ENCODE results near the gene PLIN4. TPM values are rescaled to one million over a fixed set of nuclear protein-coding genes. Genes with fewer than 3 reads are reported as not detected.
A peak's percentile ranks its signal among the peaks of the same experiment; 100 is the strongest.

Gene PLIN4
- total RNA-seq, 2 donors from 2014 or later = 0.47 to 6.3 TPM

DNA sequence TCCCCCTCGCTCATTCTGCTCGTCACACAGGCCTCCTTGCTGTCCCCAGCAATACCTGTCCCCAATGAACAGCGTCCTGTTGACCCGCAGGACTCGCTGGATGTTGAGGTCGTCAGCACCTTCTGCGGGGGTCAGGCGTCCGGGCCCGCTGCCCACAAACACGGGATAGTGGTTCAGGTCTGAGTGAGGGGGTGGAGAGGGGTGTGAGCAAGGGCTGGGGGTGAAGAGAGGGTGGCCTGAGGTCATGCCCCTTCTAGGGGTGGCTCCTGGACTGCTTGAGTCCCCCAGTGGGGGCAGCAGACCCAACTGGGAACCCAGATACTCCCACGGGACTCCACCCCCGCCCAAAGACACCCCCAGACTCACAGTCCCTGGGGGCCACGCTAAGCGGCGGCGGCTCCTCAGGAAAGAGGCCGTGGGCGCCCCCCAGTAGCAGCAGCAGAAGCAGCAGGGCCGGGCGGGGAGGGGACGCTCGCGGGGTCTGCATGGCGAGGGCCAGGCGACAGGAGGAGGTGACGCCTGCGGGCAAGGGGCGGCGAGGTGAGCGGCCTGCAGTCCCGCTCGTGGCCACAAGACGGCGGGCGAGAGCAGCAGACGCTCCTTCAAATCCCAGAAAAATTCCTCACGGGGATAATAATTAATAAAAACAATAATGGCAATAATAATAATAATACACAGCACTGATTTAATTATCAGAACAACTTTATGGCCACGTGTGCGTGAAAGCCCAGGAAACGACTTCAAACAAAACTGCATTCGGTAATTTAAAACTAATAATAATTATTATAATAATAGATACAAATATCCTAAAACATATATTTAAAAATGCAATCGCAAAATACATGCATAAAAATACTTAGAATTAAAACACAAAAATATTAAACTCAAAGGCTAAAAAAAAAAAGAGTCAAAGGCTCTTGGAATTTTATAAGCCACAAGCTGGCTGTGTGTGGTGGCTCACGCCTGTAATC lies 40.0 kb upstream of the PLIN4 start:
- no peak overlapping the region for H3K9ac ChIP-seq (ENCODE audit: low read depth in 2 of 2, low read length in 2 of 2)
- H3K27me3 ChIP-seq = no peaks in the 10 kb centered on the region
- H3K9me3 ChIP-seq = no peaks in the 10 kb centered on the region
- no peaks in the 10 kb centered on the region for H3K36me3 ChIP-seq
- peak overlapping the region; percentile 6 for H3K4me3 ChIP-seq
- intact Hi-C loops (cut with DNase I) = no loop called here
- no peak overlapping the region for H3K27ac ChIP-seq
- no peaks in the 10 kb centered on the region for H3K4me1 ChIP-seq
- TF ChIP-seq, protein P1, sequence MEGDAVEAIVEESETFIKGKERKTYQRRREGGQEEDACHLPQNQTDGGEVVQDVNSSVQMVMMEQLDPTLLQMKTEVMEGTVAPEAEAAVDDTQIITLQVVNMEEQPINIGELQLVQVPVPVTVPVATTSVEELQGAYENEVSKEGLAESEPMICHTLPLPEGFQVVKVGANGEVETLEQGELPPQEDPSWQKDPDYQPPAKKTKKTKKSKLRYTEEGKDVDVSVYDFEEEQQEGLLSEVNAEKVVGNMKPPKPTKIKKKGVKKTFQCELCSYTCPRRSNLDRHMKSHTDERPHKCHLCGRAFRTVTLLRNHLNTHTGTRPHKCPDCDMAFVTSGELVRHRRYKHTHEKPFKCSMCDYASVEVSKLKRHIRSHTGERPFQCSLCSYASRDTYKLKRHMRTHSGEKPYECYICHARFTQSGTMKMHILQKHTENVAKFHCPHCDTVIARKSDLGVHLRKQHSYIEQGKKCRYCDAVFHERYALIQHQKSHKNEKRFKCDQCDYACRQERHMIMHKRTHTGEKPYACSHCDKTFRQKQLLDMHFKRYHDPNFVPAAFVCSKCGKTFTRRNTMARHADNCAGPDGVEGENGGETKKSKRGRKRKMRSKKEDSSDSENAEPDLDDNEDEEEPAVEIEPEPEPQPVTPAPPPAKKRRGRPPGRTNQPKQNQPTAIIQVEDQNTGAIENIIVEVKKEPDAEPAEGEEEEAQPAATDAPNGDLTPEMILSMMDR (IDR thresholded peaks at IDR 0.05) = peak; percentile 99
- no peak for DNase-seq

DNA sequence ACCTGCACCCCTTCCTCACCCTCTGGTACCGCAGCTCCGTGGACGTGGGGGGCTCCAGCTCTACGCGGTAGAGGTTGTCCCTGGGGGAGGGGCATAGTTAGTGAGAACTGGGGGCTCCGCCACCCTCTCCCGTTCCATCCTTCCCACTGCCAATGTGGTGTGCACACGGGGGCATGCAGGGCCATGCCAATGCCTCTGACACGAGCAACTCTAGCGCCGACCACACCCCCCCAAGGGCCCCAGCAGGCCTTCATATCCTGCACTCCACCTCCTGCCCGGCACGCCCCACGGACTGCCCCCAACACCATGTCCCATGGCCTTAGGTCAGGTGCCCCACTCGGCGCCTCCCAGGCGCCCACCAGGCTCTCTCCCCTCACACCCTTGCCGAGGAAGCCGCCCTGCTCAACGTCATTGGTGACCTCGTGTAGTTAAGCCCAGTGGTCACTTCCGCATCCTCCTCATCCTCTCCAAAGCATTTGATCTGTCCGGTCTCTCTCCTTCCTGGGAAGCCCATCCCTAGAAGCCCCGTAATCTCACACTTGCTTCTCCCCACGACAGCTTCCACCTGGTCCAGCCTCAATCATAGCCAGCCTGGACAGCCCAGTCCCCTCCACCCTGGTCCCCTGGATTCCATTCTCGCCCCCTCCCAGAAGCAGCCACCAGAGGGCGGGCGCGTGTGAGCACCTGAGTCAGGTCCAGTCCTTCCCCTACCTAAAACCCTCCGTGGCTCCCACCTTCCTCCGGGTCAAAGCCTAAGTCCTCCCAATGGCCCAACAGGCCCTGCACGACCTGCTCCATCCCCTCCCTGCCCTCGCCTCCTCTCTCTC lies 39.1 kb upstream of the PLIN4 start:
- no peaks in the 10 kb centered on the region for H3K36me3 ChIP-seq
- H3K27me3 ChIP-seq = no peaks in the 10 kb centered on the region
- intact Hi-C loops (cut with DNase I) = no loop called here
- TF ChIP-seq, protein P1 (IDR thresholded peaks at IDR 0.05) = no peak
- H3K9me3 ChIP-seq = no peaks in the 10 kb centered on the region
- no peak overlapping the region for H3K27ac ChIP-seq
- H3K4me3 ChIP-seq = no peak overlapping the region
- DNase-seq = no peak
- no peaks in the 10 kb centered on the region for H3K4me1 ChIP-seq
- H3K9ac ChIP-seq (ENCODE audit: low read depth in 2 of 2, low read length in 2 of 2) = no peak overlapping the region

DNA sequence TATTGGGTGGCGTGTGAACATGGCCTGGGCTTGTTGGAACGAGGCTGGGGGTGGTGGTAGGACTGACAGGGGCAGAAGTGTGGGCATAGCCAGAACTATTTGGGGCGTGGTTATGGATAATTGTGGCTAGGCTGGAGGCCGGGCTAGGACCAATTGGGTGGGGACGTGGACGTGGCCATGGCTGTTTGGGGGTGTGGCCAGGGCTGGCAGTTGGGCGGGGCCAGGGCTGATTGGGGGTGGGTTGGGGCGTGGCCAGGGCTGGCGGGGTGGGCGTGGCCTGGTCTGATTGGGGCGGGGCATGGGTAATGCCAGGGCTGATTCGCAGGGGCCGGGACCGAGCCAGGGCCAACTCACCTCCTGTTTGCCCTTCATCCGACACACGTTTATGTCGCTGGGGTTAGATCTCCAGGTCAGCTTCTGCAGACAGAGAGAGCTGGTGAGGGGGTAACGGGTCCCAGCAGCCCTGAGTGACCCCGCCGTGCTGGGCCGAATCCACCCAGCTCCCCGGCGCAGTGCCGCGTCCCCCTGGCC lies 38.4 kb upstream of the PLIN4 start:
- peak; percentile 57 for DNase-seq
- TF ChIP-seq, protein P1 (IDR thresholded peaks at IDR 0.05) = no peak
- Histone ChIP-seq H3K4me1 (no peaks in the 10 kb centered on the region), H3K9ac (ENCODE audit: low read depth in 2 of 2, low read length in 2 of 2) (no peak overlapping the region), H3K27me3 (no peaks in the 10 kb centered on the region), H3K9me3 (no peaks in the 10 kb centered on the region), H3K36me3 (no peaks in the 10 kb centered on the region), H3K27ac (no peak overlapping the region), H3K4me3 (no peak overlapping the region)
- intact Hi-C loops (cut with DNase I) = no loop called here

DNA sequence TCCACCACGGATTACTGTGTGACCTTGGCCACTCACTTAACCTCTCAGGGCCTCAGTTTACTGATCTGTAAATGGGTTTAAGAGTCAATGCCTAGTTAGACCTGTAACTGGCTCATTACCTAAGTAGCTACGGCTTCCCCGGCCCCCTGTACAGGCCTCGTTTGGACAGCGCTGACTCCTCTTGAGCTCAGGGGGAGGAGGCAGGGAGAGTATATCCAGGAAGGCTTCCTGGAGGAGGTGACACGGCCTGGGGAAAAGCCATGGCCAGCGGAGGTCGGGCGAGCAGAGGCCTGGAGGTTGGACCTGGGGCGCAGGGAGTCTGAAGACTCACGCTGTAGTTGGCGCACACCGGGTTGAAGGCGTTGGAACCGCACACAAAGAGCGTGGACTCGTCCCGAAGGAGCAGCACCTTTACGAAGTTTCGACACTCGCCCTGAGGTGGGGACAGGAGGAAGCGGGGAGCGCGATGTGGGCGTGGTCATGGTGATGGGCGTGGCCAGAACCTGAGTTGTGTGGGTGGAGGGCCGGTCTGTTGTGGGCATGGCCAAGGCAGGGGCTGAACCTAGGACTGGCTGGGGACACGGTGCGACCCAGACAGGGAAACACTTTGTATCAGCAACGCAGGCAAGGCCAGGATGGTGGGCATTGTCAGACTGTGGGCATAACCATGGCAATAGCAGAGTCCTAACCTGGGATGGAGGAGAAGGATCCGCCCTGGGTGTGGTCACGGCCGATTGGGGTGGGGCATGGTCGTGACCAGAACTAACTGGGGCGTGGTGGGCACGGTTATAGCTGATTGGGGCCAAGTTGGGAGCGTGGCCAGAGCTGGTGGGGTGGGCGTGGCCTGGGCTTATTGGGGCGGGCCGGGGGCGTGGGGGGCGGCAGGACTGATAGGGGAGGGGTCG lies 37.6 kb upstream of the PLIN4 start:
- Histone ChIP-seq H3K4me1 (no peaks in the 10 kb centered on the region), H3K9me3 (no peaks in the 10 kb centered on the region), H3K36me3 (no peaks in the 10 kb centered on the region), H3K4me3 (no peak overlapping the region), H3K27me3 (no peaks in the 10 kb centered on the region), H3K27ac (no peak overlapping the region), H3K9ac (ENCODE audit: low read depth in 2 of 2, low read length in 2 of 2) (no peak overlapping the region)
- intact Hi-C loops (cut with DNase I) = no loop called here
- DNase-seq = peak; percentile 60
- TF ChIP-seq, protein P1 (IDR thresholded peaks at IDR 0.05) = no peak
